MCF 10A (cell line): Measurements from ENCODE around the gene FAAP100. TPM values are rescaled to one million over a fixed set of nuclear protein-coding genes. Genes with fewer than 3 reads are reported as not detected.

ENCODE experiments used
- BruUV-seq: library from RNA; stranded (reverse); fragments of 400-500 nt; replicated peaks from 2 replicates; lab custom pipeline; 2021; lab: Mats Ljungman, UMichigan
- CTCF ChIA-PET: fragments of 300-600 bp; sonication (Branson Sonifier 250); formaldehyde crosslinking; extraction: SDS; loops from one replicate; lab custom pipeline; 2021; ENCODE audit warnings: antibody characterized with exemption, inconsistent platforms; lab: Yijun Ruan, JAX
- POLR2A ChIA-PET: fragments of 300-600, 350-650 bp; sonication (Branson Sonifier 250); formaldehyde crosslinking; extraction: SDS; loops from one replicate; lab custom pipeline; 2020; ENCODE audit warnings: antibody characterized with exemption, inconsistent platforms; lab: Yijun Ruan, JAX
- DNase-seq: peaks from one replicate; pipeline ENCODE4 v3.0.0-alpha.2; 2018; ENCODE audit not compliant: unreplicated experiment
- H3K27ac Mint-ChIP-seq: one replicate; pipeline ENCODE4 v1.8.0; 2022; ENCODE audit warnings: mild to moderate bottlenecking, low read depth, mixed read lengths; ENCODE audit not compliant: unreplicated experiment
- H3K27me3 Mint-ChIP-seq: one replicate; pipeline ENCODE4 v1.8.0; 2022; ENCODE audit warnings: mixed read lengths; ENCODE audit not compliant: insufficient read depth, unreplicated experiment
- H3K36me3 Mint-ChIP-seq: one replicate; pipeline ENCODE4 v1.8.0; 2022; ENCODE audit warnings: mild to moderate bottlenecking, moderate library complexity, mixed read lengths; ENCODE audit not compliant: insufficient read depth, unreplicated experiment
- H3K4me1 Mint-ChIP-seq: one replicate; pipeline ENCODE4 v1.8.0; 2022; ENCODE audit warnings: mixed read lengths; ENCODE audit not compliant: insufficient read depth, unreplicated experiment
- H3K4me3 Mint-ChIP-seq: one replicate; pipeline ENCODE4 v1.8.0; 2022; ENCODE audit warnings: mild to moderate bottlenecking, moderate library complexity, mixed read lengths; ENCODE audit not compliant: unreplicated experiment
- H3K9me3 Mint-ChIP-seq: one replicate; pipeline ENCODE4 v1.8.0; 2022; ENCODE audit warnings: mixed read lengths; ENCODE audit not compliant: unreplicated experiment
- CTCF ChIP-seq: fragments of 200-600 bp; IDR thresholded peaks from one replicate; pipeline ENCODE4 v1.8.0; 2022; ENCODE audit warnings: antibody characterized with exemption, mild to moderate bottlenecking; ENCODE audit not compliant: unreplicated experiment
- intact Hi-C: fragments of 100-400 bp; cut with micrococcal nuclease; formaldehyde crosslinking; loops from 2 replicates; pipeline ENCODE4 v1.14.1; 2022
- total RNA-seq: library from RNA; stranded (reverse); gene quantifications from 2 replicates; pipeline ENCODE4 v1.2.3, GENCODE V29; 2022

FAAP100 gene
- total RNA-seq, 1 experiment from 2014 or later = 32.5 TPM

- intact Hi-C loops = no loop called here
- no peak overlapping the region for H3K4me3 Mint-ChIP-seq
- no peaks in the 10 kb centered on the region for H3K36me3 Mint-ChIP-seq
- H3K27me3 Mint-ChIP-seq = peaks cover 16% of the 10 kb centered on the region
- no TSS peak for BruUV-seq
- no peak overlapping the region for H3K27ac Mint-ChIP-seq
- H3K9me3 Mint-ChIP-seq = no peaks in the 10 kb centered on the region
- ChIA-PET POLR2A (interaction anchor here (0.7 kb wide), 1 partner anchor 17 kb away, joined by 4 read pairs; no protein-coding TSS in a partner anchor), CTCF (no interaction called here)
- no peaks in the 10 kb centered on the region for H3K4me1 Mint-ChIP-seq
- TF ChIP-seq CTCF = no peak
- DNase-seq = no peak
These were observed 58.7 kb downstream of the FAAP100 start for GRCh38 chr17:81493198-81494038.

GRCh38 chr17:81492706-81493105 is 59.4 kb downstream of the FAAP100 start:
- POLR2A ChIA-PET = interaction anchor here (0.6 to 0.9 kb wide), 3 partner anchors 18 to 343 kb away, joined by 3 to 4 read pairs (median 3); no protein-coding TSS in a partner anchor
- H3K27ac Mint-ChIP-seq = no peak overlapping the region
- H3K4me3 Mint-ChIP-seq = no peak overlapping the region

GRCh38 chr17:81492202-81492601 is 60.0 kb downstream of the FAAP100 start:
- TF ChIP-seq CTCF = no peak
- CTCF ChIA-PET = interaction anchor here (1.4 kb wide), 1 partner anchor 239 kb away, joined by 4 read pairs; no protein-coding TSS in a partner anchor
- BruUV-seq = no TSS peak
- no peaks in the 10 kb centered on the region for H3K4me1 Mint-ChIP-seq
- no peaks in the 10 kb centered on the region for H3K36me3 Mint-ChIP-seq
- DNase-seq = no peak
- H3K4me3 Mint-ChIP-seq = no peak overlapping the region
- POLR2A ChIA-PET = interaction anchor here (0.6 to 1.0 kb wide), 5 partner anchors 60 to 432 kb away, joined by 3 read pairs; partner anchors contain the start of gene FAAP100
- no peak overlapping the region for H3K27ac Mint-ChIP-seq
- H3K9me3 Mint-ChIP-seq = no peaks in the 10 kb centered on the region
- intact Hi-C loops = no loop called here
- H3K27me3 Mint-ChIP-seq = peaks cover 16% of the 10 kb centered on the region

More at GRCh38 chr17:81492706-81493105, 59.4 kb downstream of the FAAP100 start:
- no peak for TF ChIP-seq CTCF
- no peaks in the 10 kb centered on the region for H3K36me3 Mint-ChIP-seq
- no peaks in the 10 kb centered on the region for H3K9me3 Mint-ChIP-seq
- BruUV-seq = no TSS peak
- H3K4me1 Mint-ChIP-seq = no peaks in the 10 kb centered on the region
- CTCF ChIA-PET = interaction anchor here (1.4 kb wide), 1 partner anchor 240 kb away, joined by 4 read pairs; no protein-coding TSS in a partner anchor
- H3K27me3 Mint-ChIP-seq = peaks cover 16% of the 10 kb centered on the region
- DNase-seq = no peak
- intact Hi-C loops = no loop called here

- BruUV-seq = no TSS peak
- Mint-ChIP-seq H3K27ac (no peak overlapping the region), H3K36me3 (no peaks in the 10 kb centered on the region), H3K9me3 (no peaks in the 10 kb centered on the region), H3K4me3 (no peak overlapping the region), H3K4me1 (no peaks in the 10 kb centered on the region), H3K27me3 (peaks cover 16% of the 10 kb centered on the region)
- no peak for DNase-seq
- CTCF ChIA-PET = interaction anchor here (1.4 kb wide), 1 partner anchor 239 kb away, joined by 4 read pairs; no protein-coding TSS in a partner anchor
- intact Hi-C loops = no loop called here
- no peak for TF ChIP-seq CTCF
- POLR2A ChIA-PET = interaction anchor here (0.6 to 1.0 kb wide), 3 partner anchors 61 to 433 kb away, joined by 3 read pairs; partner anchors contain the start of gene FAAP100
These were observed 60.4 kb downstream of the FAAP100 start for GRCh38 chr17:81491761-81492160.
